Bronchial epithelial cell (primary cell): ENCODE results near the gene PTH1R. TPM values are rescaled to one million over a fixed set of nuclear protein-coding genes. Genes with fewer than 3 reads are reported as not detected.
A peak's percentile ranks its signal among the peaks of the same experiment; 100 is the strongest.

Experiments
- DNase-seq: peaks from one replicate; pipeline ENCODE4 v3.0.0-alpha.2; 2010; ENCODE audit warnings: low read depth
- FAIRE-seq: peaks from 2 replicates; lab custom pipeline; 2011; peaks lifted over from hg19 to GRCh38; lab: Jason Lieb, UNC
- H3K27me3 ChIP-seq: 2 replicates; pipeline ENCODE4 v1.5.1; 2011; ENCODE audit warnings: low read length; ENCODE audit not compliant: control insufficient read depth, insufficient read depth
- H3K36me3 ChIP-seq: 2 replicates; pipeline ENCODE4 v1.5.1; 2011; ENCODE audit warnings: low read length; ENCODE audit not compliant: control insufficient read depth, insufficient read depth
- H3K4me3 ChIP-seq: 2 replicates; pipeline ENCODE4 v1.5.1; 2011; ENCODE audit warnings: mild to moderate bottlenecking, low read depth, low read length, control low read depth
- total RNA-seq: library from RNA; depleted of rRNA; stranded (reverse); fragments of >200 nt; gene quantifications from 2 replicates; pipeline ENCODE4 v1.2.1, GENCODE V29; 2014
- TF ChIP-seq, protein P1 (sequence below): IDR thresholded peaks from 2 replicates; pipeline ENCODE4 v1.5.1; 2011; ENCODE audit warnings: mild to moderate bottlenecking, moderate library complexity, low read length, control low read depth, inconsistent platforms; ENCODE audit not compliant: insufficient read depth, severe bottlenecking

PTH1R gene
- total RNA-seq, 1 donor from 2014 or later, result not detected

GRCh38 chr3:46868287-46868686, 9.2 kb upstream of the PTH1R start:
- TF ChIP-seq, protein P1, sequence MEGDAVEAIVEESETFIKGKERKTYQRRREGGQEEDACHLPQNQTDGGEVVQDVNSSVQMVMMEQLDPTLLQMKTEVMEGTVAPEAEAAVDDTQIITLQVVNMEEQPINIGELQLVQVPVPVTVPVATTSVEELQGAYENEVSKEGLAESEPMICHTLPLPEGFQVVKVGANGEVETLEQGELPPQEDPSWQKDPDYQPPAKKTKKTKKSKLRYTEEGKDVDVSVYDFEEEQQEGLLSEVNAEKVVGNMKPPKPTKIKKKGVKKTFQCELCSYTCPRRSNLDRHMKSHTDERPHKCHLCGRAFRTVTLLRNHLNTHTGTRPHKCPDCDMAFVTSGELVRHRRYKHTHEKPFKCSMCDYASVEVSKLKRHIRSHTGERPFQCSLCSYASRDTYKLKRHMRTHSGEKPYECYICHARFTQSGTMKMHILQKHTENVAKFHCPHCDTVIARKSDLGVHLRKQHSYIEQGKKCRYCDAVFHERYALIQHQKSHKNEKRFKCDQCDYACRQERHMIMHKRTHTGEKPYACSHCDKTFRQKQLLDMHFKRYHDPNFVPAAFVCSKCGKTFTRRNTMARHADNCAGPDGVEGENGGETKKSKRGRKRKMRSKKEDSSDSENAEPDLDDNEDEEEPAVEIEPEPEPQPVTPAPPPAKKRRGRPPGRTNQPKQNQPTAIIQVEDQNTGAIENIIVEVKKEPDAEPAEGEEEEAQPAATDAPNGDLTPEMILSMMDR, result no peak
- FAIRE-seq, result no peak

DNA sequence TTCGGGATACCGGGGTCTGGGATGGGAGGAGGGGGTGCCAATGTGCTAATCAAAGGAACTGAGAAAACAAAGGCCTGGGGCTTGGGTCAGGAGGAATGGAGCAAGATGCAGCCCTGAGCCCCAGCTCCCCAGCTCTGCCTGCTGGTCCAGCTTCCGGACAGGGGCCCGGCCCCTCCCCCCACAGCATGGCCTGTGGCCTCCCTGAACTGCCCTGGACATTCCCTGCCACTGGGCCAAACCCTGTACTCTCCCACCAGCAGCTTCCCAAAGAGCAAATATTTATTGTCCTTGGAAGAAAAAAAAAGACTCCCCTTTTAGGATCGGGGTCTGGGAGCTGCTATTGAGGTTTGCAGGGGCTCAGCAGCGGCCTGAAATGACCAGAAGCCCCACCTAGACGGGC, 8.6 kb upstream of the PTH1R start:
- TF ChIP-seq, protein P1, result no peak
- FAIRE-seq (no peak), DNase-seq (no peak)
- Histone ChIP-seq H3K36me3 (no peaks in the 10 kb centered on the region), H3K4me3 (no peak overlapping the region), H3K27me3 (peaks cover 14% of the 10 kb centered on the region)

More at GRCh38 chr3:46868287-46868686, 9.2 kb upstream of the PTH1R start:
- Histone ChIP-seq H3K27me3 (peaks cover 11% of the 10 kb centered on the region), H3K4me3 (no peak overlapping the region), H3K36me3 (no peaks in the 10 kb centered on the region)
- no peak for DNase-seq

GRCh38 chr3:46869440-46869839, 8.1 kb upstream of the PTH1R start:
- Histone ChIP-seq H3K4me3 (no peak overlapping the region), H3K36me3 (no peaks in the 10 kb centered on the region), H3K27me3 (peaks cover 14% of the 10 kb centered on the region)
- DNase-seq (no peak), FAIRE-seq (peak; percentile 77)
- TF ChIP-seq, protein P1, result no peak

DNA sequence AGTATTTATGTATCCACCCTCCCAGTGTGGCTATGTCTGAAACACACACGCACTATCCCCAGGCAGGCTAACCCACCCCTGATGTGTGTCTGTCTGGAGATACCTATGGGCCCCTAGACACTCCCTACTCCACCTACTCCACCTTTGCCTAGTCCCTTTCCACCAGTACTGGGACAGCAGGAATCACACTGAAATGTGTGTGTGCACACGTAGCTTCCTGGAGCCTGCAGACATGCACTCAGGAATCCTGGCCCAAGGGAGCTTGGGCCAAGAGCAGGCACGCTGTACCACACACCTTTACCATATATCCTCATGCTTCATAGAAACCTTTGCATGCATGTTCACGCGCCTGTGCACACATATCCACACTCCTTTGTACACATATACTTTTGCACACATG, 6.9 kb upstream of the PTH1R start:
- no peak for FAIRE-seq
- Histone ChIP-seq H3K36me3 (no peaks in the 10 kb centered on the region), H3K4me3 (no peak overlapping the region), H3K27me3 (peaks cover 16% of the 10 kb centered on the region)
- DNase-seq, result no peak
- TF ChIP-seq, protein P1, result no peak

GRCh38 chr3:46871222-46871621, 6.3 kb upstream of the PTH1R start:
- no peak overlapping the region for H3K4me3 ChIP-seq
- no peaks in the 10 kb centered on the region for H3K36me3 ChIP-seq
- no peak for FAIRE-seq
- no peak for DNase-seq
- TF ChIP-seq, protein P1, result no peak
- H3K27me3 ChIP-seq, result peaks cover 16% of the 10 kb centered on the region

DNA sequence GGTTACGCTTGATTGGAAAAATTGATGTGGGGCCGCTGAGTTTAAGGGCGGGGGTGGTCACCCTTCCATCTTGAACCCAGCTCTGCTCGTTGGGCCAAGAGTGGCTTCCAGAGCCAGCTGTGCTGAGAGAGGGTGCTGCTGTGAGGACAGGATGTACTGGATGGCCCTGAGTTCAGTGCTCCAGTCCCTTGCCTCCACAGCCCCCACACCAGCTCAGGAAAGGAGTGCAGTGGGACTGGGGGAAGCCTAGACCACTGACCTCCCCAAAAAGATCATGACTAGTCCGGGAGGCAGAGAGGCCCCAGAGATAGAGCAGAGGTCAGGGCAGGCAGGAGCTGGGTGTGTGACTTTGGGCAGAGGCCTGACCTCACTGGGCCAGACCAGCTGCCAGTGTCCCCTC, 4.0 kb upstream of the PTH1R start:
- Histone ChIP-seq H3K4me3 (no peak overlapping the region), H3K27me3 (peaks cover 16% of the 10 kb centered on the region), H3K36me3 (no peaks in the 10 kb centered on the region)
- FAIRE-seq (no peak), DNase-seq (no peak)
- TF ChIP-seq, protein P1, result no peak
